ENCODE data around the gene KNSTRN. TPM values are rescaled to one million over a fixed set of nuclear protein-coding genes. Genes with fewer than 3 reads are reported as not detected.
A peak's percentile ranks its signal among the peaks of the same experiment; 100 is the strongest.

KNSTRN gene
- total RNA-seq, 1 donor = 4.3 TPM

- no peak for DNase-seq (ENCODE audit: low read depth in 2 of 3, low spot score in 2 of 3)
Measured at GRCh38 chr15:40392986-40393948, 10.7 kb downstream of the KNSTRN start.

- DNase-seq (ENCODE audit: low read depth in 2 of 3, low spot score in 2 of 3) = no peak
Measured at GRCh38 chr15:40397688-40398412, 15.3 kb downstream of the KNSTRN start.

DNA sequence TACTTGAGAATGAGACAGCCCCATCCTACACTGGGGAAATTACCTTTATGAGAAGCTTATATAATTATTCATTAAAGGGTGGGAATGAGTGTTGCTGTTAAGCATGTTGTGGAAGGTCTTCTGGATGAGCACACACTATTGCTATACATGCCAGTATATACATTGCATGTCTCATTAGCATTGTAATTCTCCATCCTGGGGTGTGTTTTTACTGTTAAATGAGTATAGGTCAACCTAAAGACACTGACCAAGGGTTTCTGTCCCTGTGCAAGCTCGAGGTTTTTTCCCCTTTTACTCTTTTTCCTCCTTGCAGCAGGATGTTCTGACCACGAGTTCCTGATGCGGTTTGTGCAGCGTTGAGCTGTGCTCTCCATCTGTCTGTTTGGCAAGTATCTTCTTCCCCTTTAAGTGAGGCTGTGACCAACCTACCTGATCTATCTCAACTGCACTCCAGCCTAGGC, 15.9 kb downstream of the KNSTRN start:
- DNase-seq (ENCODE audit: low read depth in 2 of 3, low spot score in 2 of 3) = peak in 2 of 3 donors; percentile 70 to 74

DNA sequence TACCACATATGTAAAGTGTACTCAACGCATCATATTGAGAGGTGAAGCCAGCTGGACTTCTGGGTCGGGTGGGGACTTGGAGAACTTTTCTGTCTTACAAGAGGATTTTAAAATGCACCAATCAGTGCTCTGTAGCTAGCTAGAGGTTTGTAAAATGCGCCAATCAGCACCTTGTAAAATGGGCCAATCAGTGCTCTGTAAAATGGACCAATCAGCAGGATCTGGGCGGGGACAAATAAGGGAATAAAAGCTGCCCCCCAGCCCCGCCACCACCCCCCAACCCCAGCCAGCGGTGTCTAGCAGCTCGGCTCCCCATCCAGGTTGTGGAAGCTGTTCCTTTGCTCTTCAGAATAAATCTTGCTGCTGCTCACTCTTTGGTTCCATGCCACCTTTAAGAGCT, 16.8 kb downstream of the KNSTRN start:
- DNase-seq (ENCODE audit: low read depth in 2 of 3, low spot score in 2 of 3) = no peak

GRCh38 chr15:40405501-40406381, 23.2 kb downstream of the KNSTRN start, which contains the start of gene IVD:
Gene IVD (plus strand): TSS chr15:40405795. CDS start chr15:40405828, 33 bp downstream.
- peak; percentile 53 to 96 (median 92) for DNase-seq (ENCODE audit: low read depth in 2 of 3, low spot score in 2 of 3)

GRCh38 chr15:40407330-40407990, 24.9 kb downstream of the KNSTRN start:
- no peak for DNase-seq (ENCODE audit: low read depth in 2 of 3, low spot score in 2 of 3)

DNA sequence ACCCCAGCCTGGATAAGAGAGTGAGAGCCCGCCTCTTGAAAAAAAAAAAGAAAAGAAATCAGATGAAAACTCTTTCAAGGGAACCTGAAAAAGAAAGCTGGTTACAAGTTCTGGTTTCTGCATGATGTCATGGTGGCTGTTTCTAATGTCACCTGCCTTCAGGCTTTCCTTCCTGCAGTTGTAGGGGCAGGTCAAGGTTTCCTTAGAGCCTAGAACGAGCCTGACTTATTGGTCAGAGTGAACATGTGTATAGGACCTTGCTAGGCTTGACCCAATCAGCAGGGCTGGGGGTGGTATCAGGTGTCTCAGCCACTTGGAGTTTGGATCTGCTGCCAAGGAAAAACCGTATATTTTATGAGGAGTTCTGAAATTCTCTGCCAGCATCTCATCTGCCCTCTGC, 26.8 kb downstream of the KNSTRN start:
- DNase-seq (ENCODE audit: low read depth in 2 of 3, low spot score in 2 of 3) = no peak

GRCh38 chr15:40410476-40410875, 28.0 kb downstream of the KNSTRN start:
- no peak for DNase-seq (ENCODE audit: low read depth in 2 of 3, low spot score in 2 of 3)

GRCh38 chr15:40412095-40412759, 29.7 kb downstream of the KNSTRN start:
- no peak for DNase-seq (ENCODE audit: low read depth in 2 of 3, low spot score in 2 of 3)

- no peak for DNase-seq (ENCODE audit: low read depth in 2 of 3, low spot score in 2 of 3)
Measured at GRCh38 chr15:40413036-40413435, 30.5 kb downstream of the KNSTRN start.

GRCh38 chr15:40414816-40415215, 32.3 kb downstream of the KNSTRN start:
- no peak for DNase-seq (ENCODE audit: low read depth in 2 of 3, low spot score in 2 of 3)

- DNase-seq (ENCODE audit: low read depth in 2 of 3, low spot score in 2 of 3) = no peak
Measured at GRCh38 chr15:40415226-40415625, 32.7 kb downstream of the KNSTRN start.

DNA sequence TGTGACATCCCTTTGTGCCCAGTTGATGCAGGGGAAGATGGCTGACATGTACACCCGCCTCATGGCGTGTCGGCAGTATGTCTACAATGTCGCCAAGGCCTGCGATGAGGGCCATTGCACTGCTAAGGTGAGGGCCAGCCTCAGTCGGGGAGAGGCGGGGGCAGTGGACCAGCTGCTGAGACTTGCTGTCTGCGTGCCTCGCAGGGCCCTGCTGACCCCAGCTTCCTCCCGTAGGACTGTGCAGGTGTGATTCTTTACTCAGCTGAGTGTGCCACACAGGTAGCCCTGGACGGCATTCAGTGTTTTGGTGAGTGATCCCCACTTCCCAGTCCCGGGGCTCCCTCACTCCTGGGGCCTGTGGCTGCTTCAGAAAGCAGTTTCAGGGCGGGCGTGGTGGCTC, 33.5 kb downstream of the KNSTRN start:
- DNase-seq (ENCODE audit: low read depth in 2 of 3, low spot score in 2 of 3) = no peak

DNA sequence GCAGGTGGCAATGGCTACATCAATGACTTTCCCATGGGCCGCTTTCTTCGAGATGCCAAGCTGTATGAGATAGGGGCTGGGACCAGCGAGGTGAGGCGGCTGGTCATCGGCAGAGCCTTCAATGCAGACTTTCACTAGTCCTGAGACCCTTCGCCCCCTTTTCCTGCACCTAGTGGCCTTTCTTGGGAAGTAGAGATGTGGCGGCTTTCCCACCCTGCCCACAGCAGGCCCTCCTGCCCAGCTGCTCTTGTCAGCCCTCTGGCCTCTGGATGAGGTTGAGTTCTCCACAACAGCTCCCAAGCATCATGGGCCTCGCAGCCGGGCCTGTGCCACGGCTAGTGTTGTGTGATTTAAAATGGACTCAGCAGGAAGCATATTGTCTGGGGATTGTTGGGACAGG, 35.6 kb downstream of the KNSTRN start:
- no peak for DNase-seq (ENCODE audit: low read depth in 2 of 3, low spot score in 2 of 3)

DNA sequence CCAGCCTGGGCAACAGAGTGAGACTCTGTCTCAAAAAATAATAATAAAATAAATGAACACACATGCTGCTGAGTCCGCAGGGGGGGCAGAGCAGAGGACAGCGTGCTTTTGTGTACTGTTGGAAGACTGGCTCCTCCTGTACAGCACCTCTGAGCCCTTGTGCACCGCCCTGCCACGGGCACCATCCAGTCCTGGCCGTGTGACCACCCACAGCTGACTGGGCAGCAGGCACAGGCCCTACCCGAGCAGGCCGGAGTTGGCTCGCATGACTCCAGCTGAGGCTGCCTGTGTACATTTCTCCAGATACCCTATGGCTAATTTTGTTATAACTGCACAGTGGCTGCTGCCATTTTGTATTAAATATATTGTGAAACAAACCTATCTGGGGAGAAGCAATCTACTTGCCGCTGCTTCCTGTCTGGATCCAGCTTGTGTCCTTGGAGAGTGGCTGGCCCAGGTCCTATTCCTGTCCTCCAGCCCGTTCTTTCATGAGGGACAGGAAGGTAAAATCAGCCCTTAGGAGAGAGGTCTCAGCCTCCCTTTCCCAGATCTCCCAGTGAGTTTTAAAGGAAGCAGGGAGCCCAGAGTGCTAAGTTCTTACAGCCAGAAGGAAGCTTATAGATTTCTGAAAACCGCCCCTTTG, 37.7 kb downstream of the KNSTRN start:
- no peak for DNase-seq (ENCODE audit: low read depth in 2 of 3, low spot score in 2 of 3)

GRCh38 chr15:40420793-40421192, 38.3 kb downstream of the KNSTRN start:
- DNase-seq (ENCODE audit: low read depth in 2 of 3, low spot score in 2 of 3) = no peak

- DNase-seq (ENCODE audit: low read depth in 2 of 3, low spot score in 2 of 3) = peak; percentile 61 to 79 (median 66)
Measured at GRCh38 chr15:40421246-40422157, 39.0 kb downstream of the KNSTRN start.

All from hematopoietic multipotent progenitor cell (in vitro differentiated cells).